Measurements from ENCODE around the gene SERPINA9.

SERPINA9 gene

GRCh38 chr14:94460631-94461416 lies 15.2 kb downstream of the SERPINA9 start:
- ATAC-seq: no peak
- TF ChIP-seq TOX (CRISPR knock-in tag; IDR thresholded peaks at IDR 0.05; ENCODE audit: borderline replicate concordance) (no peak), CREB5 (CRISPR knock-in tag; IDR thresholded peaks at IDR 0.05; ENCODE audit: low read depth) (no peak), ZNF565 (CRISPR knock-in tag; conservative IDR thresholded peaks at IDR 0.05; ENCODE audit: low read depth) (no peak)

GRCh38 chr14:94458558-94459205 lies 17.3 kb downstream of the SERPINA9 start:
- TF ChIP-seq ESRRG (CRISPR knock-in tag; IDR thresholded peaks at IDR 0.05) (no peak), TSHZ2 (CRISPR knock-in tag; IDR thresholded peaks at IDR 0.05) (no peak), CSDC2 (CRISPR knock-in tag; IDR thresholded peaks at IDR 0.05) (no peak), RARB (CRISPR knock-in tag; IDR thresholded peaks at IDR 0.05) (no peak), TOX (CRISPR knock-in tag; IDR thresholded peaks at IDR 0.05; ENCODE audit: borderline replicate concordance) (no peak), TCF4 (CRISPR knock-in tag; IDR thresholded peaks at IDR 0.05; ENCODE audit: borderline replicate concordance) (no peak), ZFP3 (CRISPR knock-in tag; IDR thresholded peaks at IDR 0.05) (no peak), PATZ1 (CRISPR knock-in tag; IDR thresholded peaks at IDR 0.05; ENCODE audit: borderline replicate concordance) (no peak), BACH2 (CRISPR knock-in tag; IDR thresholded peaks at IDR 0.05; ENCODE audit: borderline replicate concordance) (no peak), CSRNP3 (CRISPR knock-in tag; IDR thresholded peaks at IDR 0.05) (no peak), ZFP30 (CRISPR knock-in tag; IDR thresholded peaks at IDR 0.05) (no peak), CREB5 (CRISPR knock-in tag; IDR thresholded peaks at IDR 0.05; ENCODE audit: low read depth) (no peak), ISL1 (CRISPR knock-in tag; IDR thresholded peaks at IDR 0.05) (no peak)
- ATAC-seq: no peak

- no peak for ATAC-seq
- TF ChIP-seq ZNF565 (CRISPR knock-in tag; conservative IDR thresholded peaks at IDR 0.05; ENCODE audit: low read depth) (no peak), PPARA (CRISPR knock-in tag; IDR thresholded peaks at IDR 0.05; ENCODE audit: borderline replicate concordance) (no peak), ARNTL (CRISPR knock-in tag; IDR thresholded peaks at IDR 0.05; ENCODE audit: borderline replicate concordance, low read depth) (no peak), GLIS3 (CRISPR knock-in tag; IDR thresholded peaks at IDR 0.05) (no peak), ZNF8 (CRISPR knock-in tag; IDR thresholded peaks at IDR 0.05) (no peak), CSDC2 (CRISPR knock-in tag; IDR thresholded peaks at IDR 0.05) (no peak), POU6F1 (CRISPR knock-in tag; IDR thresholded peaks at IDR 0.05; ENCODE audit: borderline replicate concordance, low read depth) (no peak)
Observed at GRCh38 chr14:94458096-94458495, 17.9 kb downstream of the SERPINA9 start.
